ENCODE data around the gene PNMT. TPM values are rescaled to one million over a fixed set of nuclear protein-coding genes. Genes with fewer than 3 reads are reported as not detected.

The PNMT gene
- total RNA-seq, 3 donors from 2014 or later = 0.23 to 2.0 (median 1.5) TPM

- DNase-seq (no peak), ATAC-seq (no peak)
- intact Hi-C loops (cut with DNase I, micrococcal nuclease) = no loop called here
- Histone ChIP-seq H3K36me3 (ENCODE audit: low read depth) (no peaks in the 10 kb centered on the region), H3K9me3 (no peaks in the 10 kb centered on the region), H3K4me1 (ENCODE audit: low read depth) (peaks cover 30% of the 10 kb centered on the region), H3K4me3 (no peak overlapping the region)
- TF ChIP-seq, protein P1, sequence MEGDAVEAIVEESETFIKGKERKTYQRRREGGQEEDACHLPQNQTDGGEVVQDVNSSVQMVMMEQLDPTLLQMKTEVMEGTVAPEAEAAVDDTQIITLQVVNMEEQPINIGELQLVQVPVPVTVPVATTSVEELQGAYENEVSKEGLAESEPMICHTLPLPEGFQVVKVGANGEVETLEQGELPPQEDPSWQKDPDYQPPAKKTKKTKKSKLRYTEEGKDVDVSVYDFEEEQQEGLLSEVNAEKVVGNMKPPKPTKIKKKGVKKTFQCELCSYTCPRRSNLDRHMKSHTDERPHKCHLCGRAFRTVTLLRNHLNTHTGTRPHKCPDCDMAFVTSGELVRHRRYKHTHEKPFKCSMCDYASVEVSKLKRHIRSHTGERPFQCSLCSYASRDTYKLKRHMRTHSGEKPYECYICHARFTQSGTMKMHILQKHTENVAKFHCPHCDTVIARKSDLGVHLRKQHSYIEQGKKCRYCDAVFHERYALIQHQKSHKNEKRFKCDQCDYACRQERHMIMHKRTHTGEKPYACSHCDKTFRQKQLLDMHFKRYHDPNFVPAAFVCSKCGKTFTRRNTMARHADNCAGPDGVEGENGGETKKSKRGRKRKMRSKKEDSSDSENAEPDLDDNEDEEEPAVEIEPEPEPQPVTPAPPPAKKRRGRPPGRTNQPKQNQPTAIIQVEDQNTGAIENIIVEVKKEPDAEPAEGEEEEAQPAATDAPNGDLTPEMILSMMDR (IDR thresholded peaks at IDR 0.05) = no peak
Measured at GRCh38 chr17:39640591-39641031, 27.6 kb upstream of the PNMT start.

- ATAC-seq (no peak), DNase-seq (no peak)
- intact Hi-C loops (cut with DNase I, micrococcal nuclease) = no loop called here
- TF ChIP-seq, protein P1 (IDR thresholded peaks at IDR 0.05) = no peak
- H3K36me3 ChIP-seq (ENCODE audit: low read depth) = no peaks in the 10 kb centered on the region
- peaks cover 27% of the 10 kb centered on the region for H3K4me1 ChIP-seq (ENCODE audit: low read depth)
- no peaks in the 10 kb centered on the region for H3K9me3 ChIP-seq
- H3K4me3 ChIP-seq = no peak overlapping the region
Measured at GRCh38 chr17:39641097-39641496, 27.2 kb upstream of the PNMT start.

- TF ChIP-seq, protein P1 (IDR thresholded peaks at IDR 0.05) = no peak
- Histone ChIP-seq H3K4me3 (no peak overlapping the region), H3K9me3 (no peaks in the 10 kb centered on the region), H3K4me1 (ENCODE audit: low read depth) (peaks cover 20% of the 10 kb centered on the region), H3K36me3 (ENCODE audit: low read depth) (no peaks in the 10 kb centered on the region)
- ATAC-seq (no peak), DNase-seq (no peak)
- intact Hi-C loops (cut with DNase I, micrococcal nuclease) = no loop called here
Measured at GRCh38 chr17:39641883-39642282, 26.4 kb upstream of the PNMT start.

DNA sequence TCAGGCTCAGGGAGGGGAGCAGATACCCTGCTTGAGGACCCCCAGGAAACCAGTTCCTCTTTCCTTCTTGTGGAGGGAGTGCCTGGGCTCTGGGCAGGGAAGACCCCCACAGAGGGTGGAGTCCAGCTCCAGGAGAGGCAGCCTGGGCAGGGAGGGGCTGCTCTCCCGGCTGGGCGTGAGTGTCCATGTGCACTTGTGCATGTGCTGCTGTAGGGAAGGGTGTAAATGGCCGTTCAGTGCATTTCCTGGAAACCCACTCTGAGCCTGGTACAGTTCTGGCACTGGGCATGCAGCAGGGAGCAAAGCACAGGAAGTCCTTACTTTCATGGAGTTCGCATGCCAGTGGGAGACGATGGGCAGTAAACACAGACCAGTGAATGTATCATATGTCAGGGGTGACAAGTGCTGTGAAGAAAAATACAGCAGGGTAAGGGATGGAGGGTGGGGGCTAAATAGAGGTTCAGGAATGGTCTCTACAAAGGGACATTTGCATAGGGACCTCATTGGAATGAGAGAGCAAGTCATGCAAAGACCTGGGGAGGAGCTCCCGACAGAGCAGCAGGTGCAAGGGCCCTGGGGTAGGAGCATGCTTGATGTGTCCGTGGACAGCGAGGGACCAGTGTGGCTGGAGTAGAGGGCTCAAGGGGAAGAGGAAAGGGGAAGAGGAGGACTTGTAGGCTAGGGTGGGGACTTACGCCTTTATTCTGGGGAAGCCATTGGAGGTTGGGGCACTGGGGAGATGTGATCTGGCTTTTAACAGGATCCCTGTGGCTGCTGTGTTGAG lies 25.8 kb upstream of the PNMT start:
- TF ChIP-seq, protein P1 (IDR thresholded peaks at IDR 0.05) = no peak
- peaks cover 20% of the 10 kb centered on the region for H3K4me1 ChIP-seq (ENCODE audit: low read depth)
- H3K36me3 ChIP-seq (ENCODE audit: low read depth) = no peaks in the 10 kb centered on the region
- DNase-seq = no peak
- peak; percentile 12 for ATAC-seq
- intact Hi-C loops (cut with DNase I, micrococcal nuclease) = no loop called here
- no peaks in the 10 kb centered on the region for H3K9me3 ChIP-seq
- H3K4me3 ChIP-seq = no peak overlapping the region

DNA sequence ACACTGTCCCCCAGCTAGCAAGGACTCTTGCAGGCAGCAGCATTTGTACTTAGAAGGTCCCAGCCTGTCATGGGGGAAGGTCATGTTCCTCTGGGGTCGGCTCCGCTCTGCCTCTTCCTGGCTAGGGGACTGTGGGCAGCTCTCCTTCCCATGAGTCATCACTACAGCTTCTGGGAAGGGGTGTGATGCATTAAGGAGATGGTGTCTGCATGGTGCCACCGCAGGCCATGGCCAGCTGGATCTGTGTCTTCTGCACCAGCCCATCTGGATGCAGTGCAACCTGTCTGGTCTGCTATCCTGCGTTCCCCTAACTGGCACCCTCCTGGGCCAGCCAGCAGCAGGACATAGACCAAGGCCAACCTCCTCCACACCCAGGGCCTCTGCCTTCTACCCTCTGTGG lies 25.0 kb upstream of the PNMT start:
- no peaks in the 10 kb centered on the region for H3K36me3 ChIP-seq (ENCODE audit: low read depth)
- ATAC-seq = peak; percentile 6
- H3K4me3 ChIP-seq = no peak overlapping the region
- no peaks in the 10 kb centered on the region for H3K9me3 ChIP-seq
- H3K4me1 ChIP-seq (ENCODE audit: low read depth) = peaks cover 14% of the 10 kb centered on the region
- intact Hi-C loops (cut with DNase I, micrococcal nuclease) = no loop called here
- no peak for DNase-seq
- TF ChIP-seq, protein P1 (IDR thresholded peaks at IDR 0.05) = no peak
